HTR-8/SVneo (cell line): ENCODE data around the gene USP20.
"Not testable (repeated sequence)": the region's sequence is repeated elsewhere in the genome, so short reads cannot be mapped to it uniquely, and the experiment has no call there.

Source experiments
- DNase-seq: peaks from one replicate; pipeline ENCODE4 v3.0.0; 2011; ENCODE audit warnings: low spot score, mixed read lengths; ENCODE audit not compliant: insufficient read length
- FAIRE-seq: peaks from 2 replicates; lab custom pipeline; 2011; peaks lifted over from hg19 to GRCh38; lab: Jason Lieb, UNC

The USP20 gene

DNA sequence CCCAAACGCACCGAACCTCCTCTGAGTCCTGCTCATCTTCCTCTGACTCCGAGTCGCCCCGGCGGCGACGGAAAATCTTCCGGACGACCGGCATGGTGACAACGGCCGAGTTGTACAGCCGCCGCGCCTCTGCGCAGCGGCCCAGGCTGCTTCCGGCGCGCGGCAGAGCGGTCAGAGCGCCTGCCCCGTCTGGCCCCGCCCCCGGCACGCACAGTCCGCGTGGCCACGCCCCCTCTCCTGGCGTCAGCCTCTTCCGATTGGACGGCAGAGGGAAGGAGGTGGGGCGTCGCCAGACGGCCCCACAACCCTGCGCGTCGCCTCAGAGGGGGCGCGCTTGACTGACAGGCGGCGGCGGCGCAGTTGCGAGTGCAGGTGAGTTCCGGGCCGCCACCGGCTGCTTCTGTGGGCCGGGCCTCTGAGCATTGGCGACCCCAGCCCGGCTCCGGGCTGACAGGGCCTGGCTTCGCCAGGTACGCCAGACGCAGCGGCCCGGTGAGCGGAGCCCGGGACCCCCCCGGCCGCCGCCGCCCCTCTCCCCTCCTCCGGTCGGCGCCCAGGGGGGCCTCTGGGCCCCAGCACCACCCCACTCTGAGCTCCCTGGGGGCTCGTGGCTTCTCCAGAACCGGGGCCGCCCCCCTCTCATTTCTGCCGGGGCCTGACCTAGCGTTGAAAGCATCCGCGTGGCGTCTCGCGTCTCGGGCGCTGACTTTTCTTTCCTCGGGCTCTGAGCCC lies at the start of gene USP20, which contains the start of gene C9orf78:
Gene USP20, plus strand, starts transcription at position 331 of the 732 bp plus-strand sequence. CDS start 17,098 bp downstream, outside the sequence.
Gene C9orf78, minus strand, starts transcription at position 148 of the 732 bp plus-strand sequence. Its CDS starts 54 bp downstream, at position 94.
- peak; percentile 40 for FAIRE-seq
- peak; percentile 88 for DNase-seq

DNA sequence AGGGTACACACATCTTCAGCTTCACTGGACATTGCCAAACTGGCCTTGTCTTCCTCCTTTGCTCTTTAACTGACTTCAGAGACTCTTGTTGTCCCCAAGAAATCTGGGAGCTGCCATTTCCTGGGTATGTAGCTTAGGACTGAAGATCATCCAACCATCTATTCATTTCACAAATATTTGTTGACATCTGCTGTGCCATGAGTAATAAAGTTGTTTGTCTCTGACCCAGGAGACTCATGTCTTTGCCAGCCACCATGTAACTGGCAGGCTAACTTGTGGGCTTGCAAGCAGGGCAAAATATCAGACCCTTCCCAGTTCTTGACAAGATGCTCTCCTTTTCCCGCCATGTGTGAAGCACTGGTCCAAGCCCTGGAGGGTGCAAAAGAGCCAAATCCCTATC lies 49.4 kb upstream of the USP20 start:
- DNase-seq (no peak), FAIRE-seq (no peak)

DNA sequence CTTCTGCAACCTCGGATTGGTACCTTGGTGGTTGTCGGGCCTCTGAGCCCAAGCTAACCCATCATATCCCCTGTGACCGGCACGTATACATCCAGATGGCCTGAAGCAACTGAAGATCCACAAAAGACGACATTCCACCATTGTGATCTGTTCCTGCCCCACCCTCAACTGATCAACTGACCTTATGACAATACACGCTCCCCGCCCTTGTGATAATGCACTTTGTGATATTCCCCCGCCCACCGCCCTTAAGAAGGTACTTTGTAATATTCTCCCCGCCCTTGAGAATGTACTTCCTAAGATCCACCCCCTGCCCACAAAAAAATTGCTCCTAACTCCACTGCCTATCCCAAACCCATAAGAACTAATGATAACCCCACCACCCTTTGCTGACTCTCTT lies 48.8 kb upstream of the USP20 start:
- DNase-seq = no peak
- no peak for FAIRE-seq

DNA sequence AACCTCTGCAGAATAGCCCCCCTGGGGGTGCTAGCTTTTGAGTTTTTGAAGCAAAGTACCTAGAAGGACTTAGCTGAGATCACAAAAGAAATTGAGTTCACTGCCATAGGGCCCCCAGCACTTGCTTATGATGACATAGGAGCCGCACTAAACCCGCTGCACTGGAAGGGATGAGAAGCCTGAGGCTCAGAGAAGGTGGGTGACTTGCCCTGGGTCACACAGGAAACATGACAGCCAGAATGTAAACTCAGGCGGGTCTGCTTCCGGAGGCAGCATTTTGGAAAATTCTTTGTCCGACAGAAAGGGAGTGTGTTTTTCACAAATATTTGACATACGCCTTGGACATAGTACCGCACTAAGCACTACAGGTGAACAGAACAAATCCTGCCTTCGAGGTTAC lies 40.7 kb upstream of the USP20 start:
- DNase-seq = no peak
- no peak for FAIRE-seq

DNA sequence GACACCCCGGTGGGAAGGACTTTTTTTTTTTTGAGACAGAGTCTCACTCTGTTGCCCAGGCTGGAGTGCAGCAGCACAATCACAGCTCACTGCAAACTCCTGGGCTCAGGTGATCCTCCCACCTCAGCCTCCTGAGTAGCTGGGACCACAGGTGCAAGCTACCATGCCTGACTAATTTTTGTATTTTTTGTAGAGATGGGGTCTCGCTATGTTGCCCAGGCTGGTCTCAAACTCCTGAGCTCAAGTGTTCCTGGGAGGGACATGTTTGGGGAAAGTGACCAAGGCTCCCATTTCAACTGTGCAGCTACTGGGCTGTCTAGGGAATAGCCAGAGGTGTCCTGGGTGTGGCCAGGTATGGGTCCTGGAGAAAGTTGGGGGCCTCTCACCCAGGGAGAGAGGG lies 39.2 kb upstream of the USP20 start:
- not testable (repeated sequence) for FAIRE-seq, DNase-seq

DNA sequence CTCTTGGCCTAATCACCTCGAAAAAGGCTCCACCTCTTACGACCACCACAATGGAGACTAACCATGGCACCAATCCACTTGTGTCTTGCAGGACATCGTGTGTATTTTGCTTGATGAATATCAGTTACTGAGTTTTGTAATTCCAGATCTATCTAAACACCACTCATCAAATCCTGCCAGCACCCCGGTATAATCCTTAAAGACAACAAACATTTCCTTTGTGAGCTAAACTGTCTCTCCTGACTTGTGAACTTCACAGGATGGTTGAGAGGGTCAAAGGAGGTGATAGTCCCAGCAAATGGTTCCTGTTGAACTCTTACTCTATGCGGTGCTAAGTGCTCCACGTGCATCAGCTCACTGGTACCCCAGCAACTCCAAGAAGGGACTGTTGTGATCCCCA lies 36.3 kb upstream of the USP20 start:
- FAIRE-seq (no peak), DNase-seq (no peak)

DNA sequence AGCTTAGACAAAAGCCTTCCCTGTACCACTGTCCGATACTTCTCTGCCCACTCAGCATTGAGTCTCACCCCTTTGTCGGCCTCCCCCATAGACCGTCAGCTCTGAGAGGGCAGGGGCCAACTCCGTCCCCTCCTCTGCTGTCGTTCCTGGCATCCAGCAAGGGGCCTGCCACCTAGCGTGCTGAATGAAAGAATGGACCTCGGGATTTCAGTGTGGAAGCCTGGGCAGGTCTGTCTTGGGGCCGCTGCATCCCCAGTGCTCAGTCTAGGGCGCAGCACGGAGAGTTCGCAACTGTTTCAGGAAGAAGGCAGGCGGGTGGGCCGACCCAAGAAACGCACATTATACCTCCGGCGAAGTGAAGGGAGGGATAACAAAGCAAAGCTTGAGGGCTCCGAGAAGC lies 33.8 kb upstream of the USP20 start:
- DNase-seq (no peak), FAIRE-seq (no peak)

DNA sequence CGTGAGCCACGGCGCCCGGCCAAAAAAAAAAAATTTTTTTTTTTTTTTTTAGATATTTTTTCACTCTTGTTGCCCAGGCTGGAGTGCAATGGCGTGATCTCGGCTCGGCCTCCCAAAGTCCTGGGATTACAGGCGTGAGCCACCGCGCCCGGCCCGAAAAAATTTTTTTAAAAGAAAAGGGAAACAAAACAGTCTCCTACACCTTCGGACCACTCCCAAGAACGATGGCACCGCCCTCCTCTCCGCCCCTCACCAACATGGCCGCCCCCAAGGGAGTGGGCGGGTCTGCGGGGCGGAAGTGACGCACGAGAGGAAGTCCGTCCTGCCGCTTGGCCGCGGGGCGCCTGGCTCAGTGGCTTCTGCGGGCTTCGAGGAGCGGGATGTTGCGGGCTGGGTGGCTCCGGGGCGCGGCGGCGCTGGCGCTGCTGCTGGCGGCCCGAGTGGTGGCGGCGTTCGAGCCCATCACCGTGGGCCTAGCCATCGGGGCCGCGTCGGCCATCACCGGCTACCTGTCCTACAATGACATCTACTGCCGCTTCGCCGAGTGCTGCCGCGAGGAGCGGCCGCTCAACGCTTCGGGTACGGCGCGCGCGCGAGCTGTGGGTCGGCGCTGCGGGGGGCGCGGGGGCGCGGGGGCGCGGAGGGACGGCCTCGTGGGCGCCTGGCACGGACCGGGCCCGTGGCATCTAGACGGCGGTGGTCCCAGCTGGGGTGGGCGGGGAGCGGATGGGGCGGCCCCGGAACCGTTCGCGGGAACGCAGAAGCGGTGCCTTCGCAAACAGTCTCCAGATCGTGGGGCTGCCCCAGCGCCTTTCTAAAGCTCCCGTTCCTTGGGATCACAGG lies 32.2 kb upstream of the USP20 start, which contains the start of gene TOR1B:
Gene TOR1B, plus strand, starts transcription at position 352 of the 843 bp plus-strand sequence. Its CDS starts 29 bp downstream, at position 381.
- DNase-seq = peak; percentile 80
- FAIRE-seq = no peak

DNA sequence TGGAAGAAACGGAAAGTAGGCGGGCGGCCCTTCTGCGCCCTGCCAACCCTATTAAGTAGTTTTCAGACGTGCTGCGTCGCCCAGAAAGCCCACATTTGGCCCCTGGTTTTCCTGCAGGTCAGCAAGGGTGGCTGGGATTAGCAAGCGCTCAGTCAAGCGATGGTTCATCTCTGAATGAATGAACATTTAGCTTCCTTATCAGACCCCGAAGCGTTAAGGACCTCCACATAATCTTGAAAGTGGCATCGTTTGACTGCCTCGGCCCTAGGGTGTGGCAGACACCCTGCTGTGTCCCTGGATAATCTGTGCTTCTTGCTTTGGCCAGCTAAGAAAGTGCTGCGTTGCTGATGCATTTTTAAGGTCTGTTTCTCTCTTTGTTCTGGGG lies 31.6 kb upstream of the USP20 start:
- no peak for DNase-seq
- no peak for FAIRE-seq

DNA sequence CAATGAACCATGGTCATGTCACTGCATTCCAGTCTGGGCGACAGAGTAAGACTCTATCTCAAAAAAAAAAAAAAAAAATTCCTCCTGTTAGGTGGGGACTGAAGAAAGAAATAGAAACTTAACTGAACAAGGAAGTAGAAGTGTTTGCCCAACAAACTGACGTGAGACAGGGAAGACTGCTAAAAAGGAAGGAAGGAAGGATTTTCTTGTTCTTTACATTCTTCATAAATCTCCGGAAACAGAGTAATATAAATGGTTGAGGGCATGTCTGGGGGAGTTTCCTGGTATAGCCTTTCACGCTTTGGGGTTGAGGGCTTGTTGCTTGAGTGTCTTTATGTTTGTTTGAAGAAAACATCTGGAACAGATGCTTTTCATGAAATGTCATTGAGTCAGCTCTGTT lies 29.2 kb upstream of the USP20 start:
- FAIRE-seq = no peak
- no peak for DNase-seq

DNA sequence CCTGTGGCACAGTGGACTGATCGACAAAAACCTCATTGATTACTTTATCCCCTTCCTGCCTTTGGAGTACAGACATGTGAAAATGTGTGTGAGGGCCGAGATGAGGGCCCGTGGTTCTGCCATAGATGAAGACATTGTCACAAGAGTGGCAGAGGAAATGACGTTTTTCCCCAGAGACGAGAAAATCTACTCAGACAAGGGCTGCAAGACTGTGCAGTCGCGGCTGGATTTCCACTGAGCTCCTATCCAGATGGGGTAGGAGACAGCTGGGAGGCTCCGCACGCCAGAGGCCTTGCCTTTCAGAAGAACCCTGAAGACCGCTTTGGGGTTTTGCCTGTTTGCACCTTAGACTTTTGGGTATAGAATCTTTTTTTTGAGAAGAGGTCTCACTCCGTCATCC lies 25.9 kb upstream of the USP20 start:
- no peak for DNase-seq
- FAIRE-seq = no peak

DNA sequence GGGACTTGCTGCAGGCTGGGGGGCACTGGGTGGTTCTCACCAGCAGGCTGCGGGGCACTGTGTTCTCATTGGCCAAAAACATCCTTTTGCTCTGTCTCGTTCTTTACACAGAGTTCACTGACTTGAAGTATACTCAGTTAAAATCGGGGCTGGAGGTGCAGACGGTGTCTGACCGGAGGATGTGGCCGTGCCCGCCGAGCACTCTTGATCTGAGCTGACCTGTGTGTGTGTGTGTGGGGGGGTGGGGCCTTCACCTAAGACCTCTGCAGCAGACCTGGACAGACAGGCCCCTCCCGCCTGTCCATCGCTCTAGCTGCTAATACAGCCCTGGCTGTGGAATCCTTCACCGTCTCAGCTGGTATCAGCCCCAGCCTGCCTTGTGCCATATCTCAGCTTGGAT lies 25.1 kb upstream of the USP20 start:
- FAIRE-seq = no peak
- no peak for DNase-seq

DNA sequence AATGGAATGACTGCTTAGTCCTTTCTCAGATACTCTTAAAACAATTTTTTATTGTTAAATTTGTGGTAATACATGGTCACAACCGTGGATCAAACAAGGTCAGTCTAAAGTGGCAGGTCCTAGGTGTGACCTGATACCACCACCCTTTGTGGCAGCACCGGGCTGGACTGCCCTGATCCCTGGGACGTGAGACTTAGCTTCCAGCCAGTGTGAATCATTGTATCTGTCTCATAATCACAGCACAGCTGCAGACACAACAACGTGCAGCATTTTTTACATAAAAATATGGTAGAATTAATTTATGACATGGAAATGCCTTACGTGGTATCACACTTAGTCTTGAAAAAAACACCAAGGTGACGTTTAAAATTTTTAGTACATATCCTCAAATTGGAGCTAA lies 24.5 kb upstream of the USP20 start:
- FAIRE-seq (no peak), DNase-seq (no peak)

DNA sequence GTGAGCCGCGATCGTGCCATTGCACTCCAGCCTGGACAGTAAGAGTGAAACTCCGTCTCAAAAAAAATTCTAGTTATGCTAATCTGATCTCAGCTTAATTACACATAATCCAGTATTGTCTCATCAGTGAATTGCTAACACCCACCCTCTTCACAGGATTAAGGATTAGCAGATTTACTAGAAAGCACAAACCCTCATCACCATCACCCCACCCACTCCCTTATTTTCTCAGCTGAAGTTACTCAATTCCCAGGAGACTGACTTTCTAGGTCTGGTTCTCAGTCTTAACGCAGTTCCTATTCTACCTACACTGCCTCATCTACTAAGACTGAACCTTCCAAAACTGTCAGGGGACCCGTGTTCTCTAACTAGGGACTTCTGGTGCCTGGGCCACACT lies 23.3 kb upstream of the USP20 start:
- DNase-seq (no peak), FAIRE-seq (no peak)

DNA sequence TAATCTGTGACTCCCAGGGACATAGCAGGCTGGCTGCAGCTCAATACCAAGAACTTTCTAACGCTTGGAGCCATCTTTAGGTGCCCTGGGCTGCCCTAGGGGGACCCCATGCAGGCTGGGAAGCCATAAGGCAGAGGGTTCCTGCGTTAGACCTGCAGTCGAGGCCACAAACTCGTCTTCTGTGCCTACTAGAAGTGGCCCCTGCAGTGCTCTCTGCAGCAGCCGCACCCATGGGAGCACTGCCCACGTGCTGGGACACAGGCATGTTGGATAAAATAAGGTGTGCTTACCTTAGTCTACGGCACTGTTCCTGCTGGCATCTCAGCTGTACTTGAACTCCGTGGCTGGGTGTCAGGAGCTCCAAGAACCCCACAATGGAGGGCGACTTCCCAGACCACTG lies 22.9 kb upstream of the USP20 start:
- FAIRE-seq (no peak), DNase-seq (no peak)

DNA sequence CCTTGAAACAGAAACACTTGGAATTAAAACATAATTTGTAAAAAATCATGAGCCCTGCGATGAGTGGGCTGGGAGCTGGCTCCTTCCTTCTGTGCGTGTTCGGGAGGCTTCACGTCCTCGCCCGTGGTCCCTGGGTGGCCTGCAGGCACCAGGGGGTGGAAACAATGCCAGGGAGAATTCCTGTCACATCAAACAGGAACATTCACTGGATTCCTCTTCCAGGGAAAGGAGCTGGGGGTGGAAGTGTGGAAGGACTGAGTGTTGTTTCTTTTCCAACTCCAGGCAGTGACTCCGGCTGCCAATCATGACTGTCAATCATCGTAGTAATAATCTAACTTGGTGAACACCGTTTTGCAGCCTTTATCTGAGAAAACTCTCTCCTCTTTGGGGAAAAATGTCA lies 21.6 kb upstream of the USP20 start:
- DNase-seq = no peak
- no peak for FAIRE-seq

DNA sequence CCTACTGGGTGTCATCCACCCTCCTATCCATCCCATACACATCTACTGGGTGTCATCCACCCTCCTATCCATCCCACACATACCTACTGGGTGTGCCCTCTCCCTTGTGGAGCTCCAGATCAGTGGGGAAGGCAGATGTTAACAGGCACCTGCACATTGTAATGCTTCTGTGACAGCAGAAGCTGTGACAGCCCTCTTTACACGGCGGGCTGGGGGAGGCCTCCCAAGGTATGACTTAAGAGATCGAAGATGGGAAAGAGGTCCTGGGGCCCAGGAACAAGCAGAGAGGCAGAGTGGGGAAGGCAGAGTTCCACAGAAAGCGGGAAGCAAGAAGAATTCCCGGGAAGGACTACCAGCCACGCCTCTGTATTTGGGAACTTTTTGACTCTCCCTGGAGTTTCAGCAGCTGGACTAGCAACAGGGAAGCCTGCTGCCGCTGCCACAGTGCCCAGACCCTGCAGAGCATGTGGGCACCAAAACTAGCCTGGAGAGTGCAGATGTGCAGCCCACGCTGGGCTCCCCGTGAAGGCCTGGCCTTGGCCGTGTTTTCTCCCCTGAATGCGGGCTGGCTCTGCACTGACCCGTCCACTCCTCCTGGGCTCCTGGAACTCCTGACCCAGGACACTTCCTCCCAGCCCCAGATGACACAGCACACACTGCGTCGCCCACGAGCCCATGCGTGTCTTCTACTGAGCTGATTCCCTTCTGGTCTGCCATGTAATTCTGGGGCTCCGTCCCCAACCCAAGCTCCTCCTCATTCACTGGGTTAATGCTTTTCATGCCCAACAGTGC lies 20.6 kb upstream of the USP20 start:
- FAIRE-seq (no peak), DNase-seq (no peak)

DNA sequence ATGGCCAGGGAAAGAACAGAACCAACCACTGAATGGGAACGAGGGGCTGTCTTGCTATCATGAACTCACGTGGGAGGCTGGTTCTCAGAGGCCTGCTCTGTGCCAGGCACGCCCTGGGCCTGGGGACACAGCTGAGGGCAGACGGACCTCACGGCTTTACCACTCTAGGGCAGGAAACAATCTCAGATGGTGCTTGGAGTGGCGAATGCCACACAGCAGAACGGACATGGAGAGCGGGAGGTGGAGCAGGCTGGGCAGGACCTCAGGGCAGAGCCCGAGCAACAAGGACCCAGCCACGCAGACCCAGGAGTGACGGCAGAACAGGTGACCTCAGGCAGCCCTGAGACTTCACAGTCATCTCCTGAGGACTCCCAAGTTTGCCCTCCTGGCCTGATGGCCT lies 20.0 kb upstream of the USP20 start:
- DNase-seq = no peak
- no peak for FAIRE-seq

DNA sequence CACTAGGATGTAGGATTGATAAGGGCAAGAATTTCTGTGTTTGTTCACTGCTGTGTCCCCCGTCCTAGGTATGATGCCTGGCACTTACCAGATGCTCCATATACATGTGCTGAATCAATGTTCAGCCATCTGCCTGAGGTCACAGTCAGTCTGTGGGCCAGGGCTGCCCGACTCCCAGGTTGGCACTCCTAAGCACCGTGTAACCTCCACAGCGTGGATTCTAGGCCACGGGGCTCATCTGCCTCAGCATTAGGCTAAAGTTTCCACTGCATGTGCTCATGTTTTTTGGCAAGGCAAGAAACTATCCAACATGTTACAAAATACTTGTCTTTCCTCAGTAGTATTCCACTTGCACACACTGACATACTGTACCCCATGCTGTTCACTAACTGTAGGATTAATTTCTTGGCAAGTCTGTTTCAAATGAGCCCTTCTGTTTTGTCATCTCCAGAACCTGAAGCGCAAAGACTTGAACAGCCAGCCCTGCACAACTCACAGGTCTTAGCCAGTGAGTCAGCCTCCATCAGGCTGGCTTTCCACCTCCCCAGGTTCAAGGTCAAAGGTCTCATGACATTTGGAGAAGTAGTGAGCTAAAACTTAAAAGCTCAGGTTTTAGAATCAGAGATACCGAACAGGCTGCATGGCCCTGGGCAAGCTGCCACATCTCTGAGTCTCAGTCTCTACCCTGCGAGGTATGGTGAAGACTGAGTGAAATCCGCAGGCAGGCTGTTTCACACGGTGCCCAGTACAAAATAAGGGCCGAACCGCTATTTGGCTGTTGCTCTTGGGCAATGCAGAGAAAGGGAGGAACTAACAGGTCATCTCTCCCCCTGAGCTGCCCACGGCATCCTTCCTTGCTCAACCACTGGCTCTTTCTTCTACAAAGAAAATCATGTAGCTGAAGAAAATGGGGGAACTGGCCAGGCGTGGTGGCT lies 18.5 kb upstream of the USP20 start:
- FAIRE-seq (no peak), DNase-seq (no peak)
